CD14-positive monocyte (primary cell): ENCODE measurements around the gene AFM. TPM values are rescaled to one million over a fixed set of nuclear protein-coding genes. Genes with fewer than 3 reads are reported as not detected.

Source experiments
- DNase-seq, 3 donors: peaks; one replicate each; pipeline ENCODE4 v3.0.0-alpha.2; 2011 to 2022
- H2AFZ ChIP-seq: 2 replicates; pipeline ENCODE4 v1.6.0; 2012; ENCODE audit warnings: mild to moderate bottlenecking, low read depth, low read length, inconsistent platforms; ENCODE audit not compliant: insufficient read depth, poor library complexity, severe bottlenecking
- H3K27ac ChIP-seq, 2 donors: 1 replicate in 1 of 2; 2 replicates in 1 of 2; pipeline ENCODE4 v1.5.1; 2012 to 2013; ENCODE audit warnings: low read length in 2 of 2, control low read depth in 1 of 2, inconsistent platforms in 1 of 2, low read depth in 1 of 2, mild to moderate bottlenecking in 1 of 2
- H3K27me3 ChIP-seq, 2 donors: one replicate each; pipeline versions ENCODE4 v1.6.0 to v1.6.1; 2011 to 2013; ENCODE audit warnings: low read length in 2 of 2; ENCODE audit not compliant: control insufficient read depth in 2 of 2, insufficient read depth in 2 of 2
- H3K36me3 ChIP-seq, 2 donors: replicated peaks in 1 of 2; 1 replicate in 1 of 2; 2 replicates in 1 of 2; pipeline versions ENCODE4 v1.5.1 to v1.6.1; 2012 to 2013; ENCODE audit warnings: low read length in 2 of 2, control low read depth in 1 of 2, inconsistent platforms in 1 of 2, mild to moderate bottlenecking in 1 of 2; ENCODE audit not compliant: insufficient read depth in 2 of 2, control insufficient read depth in 1 of 2
- H3K4me1 ChIP-seq, 2 donors: 1 replicate in 1 of 2; 2 replicates in 1 of 2; pipeline versions ENCODE4 v1.5.1 to v1.6.1; 2012 to 2013; ENCODE audit warnings: low read length in 2 of 2, control low read depth in 1 of 2, inconsistent platforms in 1 of 2, mild to moderate bottlenecking in 1 of 2, moderate library complexity in 1 of 2; ENCODE audit not compliant: insufficient read depth in 2 of 2, control insufficient read depth in 1 of 2
- H3K4me2 ChIP-seq: replicated peaks from 2 replicates; pipeline ENCODE3; 2012; ENCODE audit warnings: low read length, moderate library complexity, mild to moderate bottlenecking; ENCODE audit not compliant: poor library complexity, severe bottlenecking; ENCODE audit errors: extremely low read depth
- H3K4me3 ChIP-seq, 3 experiments: fragments of 200-600 bp in 1 of 3; sonication (generic) in 1 of 3; replicated peaks in 1 of 3; 1 replicate in 2 of 3; 2 replicates in 1 of 3; pipeline ENCODE4 v1.5.1; 2011 to 2013; ENCODE audit warnings: low read length in 3 of 3, mild to moderate bottlenecking in 3 of 3, control low read depth in 2 of 3, low read depth in 2 of 3, inconsistent platforms in 1 of 3, moderate library complexity in 1 of 3
- H3K79me2 ChIP-seq: 2 replicates; pipeline ENCODE4 v1.6.0; 2012; ENCODE audit warnings: mild to moderate bottlenecking, control low read depth, inconsistent platforms, low read length, moderate library complexity; ENCODE audit not compliant: insufficient read depth
- H3K9ac ChIP-seq: 2 replicates; pipeline ENCODE4 v1.6.0; 2017; ENCODE audit warnings: low read length, mild to moderate bottlenecking; ENCODE audit not compliant: insufficient read depth, poor library complexity, severe bottlenecking
- H3K9me3 ChIP-seq, 2 donors: replicated peaks in 1 of 2; 1 replicate in 1 of 2; 2 replicates in 1 of 2; pipeline versions ENCODE4 v1.5.1 to v1.6.1; 2012 to 2013; ENCODE audit warnings: low read length in 2 of 2, control low read depth in 1 of 2; ENCODE audit not compliant: control insufficient read depth in 1 of 2, insufficient read depth in 1 of 2
- H4K20me1 ChIP-seq: 2 replicates; pipeline ENCODE4 v1.6.0; 2012; ENCODE audit warnings: mild to moderate bottlenecking, low read length, control low read depth, moderate library complexity; ENCODE audit not compliant: insufficient read depth
- H3K27ac Mint-ChIP-seq, 7 donors: one replicate each; pipeline ENCODE4 v1.8.0; 2020; ENCODE audit warnings: mild to moderate bottlenecking in 7 of 7, mixed read lengths in 7 of 7, moderate library complexity in 6 of 7, inconsistent platforms in 2 of 7
- H3K27me3 Mint-ChIP-seq, 3 donors: one replicate each; pipeline ENCODE4 v1.8.0; 2021 to 2022; ENCODE audit warnings: low read depth in 3 of 3, mild to moderate bottlenecking in 3 of 3, mixed read lengths in 3 of 3, moderate library complexity in 3 of 3, inconsistent platforms in 1 of 3
- H3K36me3 Mint-ChIP-seq, 2 donors: one replicate each; pipeline ENCODE4 v1.8.0; 2020; ENCODE audit warnings: mixed read lengths in 2 of 2, inconsistent platforms in 1 of 2, mild to moderate bottlenecking in 1 of 2
- H3K4me1 Mint-ChIP-seq: one replicate; pipeline ENCODE4 v1.8.0; 2020; ENCODE audit warnings: mild to moderate bottlenecking, mixed read lengths
- H3K4me3 Mint-ChIP-seq, 2 donors: one replicate each; pipeline ENCODE4 v1.8.0; 2020; ENCODE audit warnings: mild to moderate bottlenecking in 2 of 2, mixed read lengths in 2 of 2, moderate library complexity in 1 of 2
- H3K9me3 Mint-ChIP-seq, 7 donors: one replicate each; pipeline ENCODE4 v1.8.0; 2020 to 2022; ENCODE audit warnings: mixed read lengths in 7 of 7, mild to moderate bottlenecking in 6 of 7, moderate library complexity in 6 of 7, inconsistent platforms in 2 of 7
- WGBS: methylation state at CpG from one replicate; pipeline ENCODE4 v1.1.5; 2013; ENCODE audit warnings: missing lambda C conversion rate; ENCODE audit not compliant: insufficient coverage; 5-methylcytosine and 5-hydroxymethylcytosine counted together
- intact Hi-C, 2 donors: fragments of 100-400 bp; cut with micrococcal nuclease; formaldehyde crosslinking; loops; one replicate each; pipeline versions ENCODE4 v1.15.0 to v1.15.1; 2023
- polyA plus RNA-seq, 3 donors: library from polyadenylated mRNA; depleted of rRNA in 1 of 3; unstranded in 2 of 3; stranded (reverse) in 1 of 3; fragments of 300-500 nt in 2 of 3; fragments of >200 nt in 1 of 3; fragmentation: Illumina TruSeq in 2 of 3; gene quantifications; 1 replicate in 2 of 3; 2 replicates in 1 of 3; pipeline ENCODE4 v1.2.3, GENCODE V29; 2012 to 2021
- TF ChIP-seq, protein P1 (sequence below): fragments of 200-600 bp; IDR thresholded peaks from one replicate; pipeline ENCODE4 v1.8.0; 2022; ENCODE audit warnings: antibody characterized with exemption, mild to moderate bottlenecking

AFM gene
- polyA plus RNA-seq, 3 donors = not detected

DNA sequence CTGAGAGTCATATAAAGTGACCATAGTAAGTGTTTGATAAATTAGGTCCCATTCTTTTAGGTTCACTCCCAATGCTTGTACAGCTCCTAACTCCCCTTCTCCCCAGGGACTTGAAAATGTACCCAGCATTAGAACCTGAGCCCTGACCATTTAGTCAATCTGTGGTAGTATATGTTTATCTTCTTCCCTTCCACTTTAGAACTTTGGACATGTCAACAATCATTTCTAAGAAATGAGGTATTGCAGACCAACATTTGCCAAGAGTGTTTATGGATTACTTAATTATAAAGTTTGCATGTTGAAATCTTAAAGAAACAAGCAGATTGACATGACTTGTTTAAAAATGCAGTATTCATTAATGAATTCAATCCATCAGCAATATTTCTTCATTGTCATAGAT, 26.0 kb downstream of the AFM start:
- Histone ChIP-seq H3K4me3 (no peak overlapping the region), H3K27ac (no peak overlapping the region), H3K27me3 (no peaks in the 10 kb centered on the region), H3K9me3 (no peaks in the 10 kb centered on the region), H3K4me1 (no peaks in the 10 kb centered on the region), H2AFZ (no peak overlapping the region), H3K36me3 (no peaks in the 10 kb centered on the region), H3K79me2 (no peaks in the 10 kb centered on the region), H3K9ac (no peak overlapping the region), H4K20me1 (no peaks in the 10 kb centered on the region), H3K4me2 (no peak overlapping the region)
- Mint-ChIP-seq H3K27ac (no peak overlapping the region), H3K4me1 (no peaks in the 10 kb centered on the region), H3K4me3 (no peak overlapping the region), H3K27me3 (peaks cover 0 to 2% (median 2%) of the 10 kb centered on the region in 3 donors), H3K9me3 (peaks cover 0 to 2% (median 0%) of the 10 kb centered on the region in 7 donors), H3K36me3 (no peaks in the 10 kb centered on the region)
- intact Hi-C loops = no loop called here
- no peak for DNase-seq
- TF ChIP-seq, protein P1, sequence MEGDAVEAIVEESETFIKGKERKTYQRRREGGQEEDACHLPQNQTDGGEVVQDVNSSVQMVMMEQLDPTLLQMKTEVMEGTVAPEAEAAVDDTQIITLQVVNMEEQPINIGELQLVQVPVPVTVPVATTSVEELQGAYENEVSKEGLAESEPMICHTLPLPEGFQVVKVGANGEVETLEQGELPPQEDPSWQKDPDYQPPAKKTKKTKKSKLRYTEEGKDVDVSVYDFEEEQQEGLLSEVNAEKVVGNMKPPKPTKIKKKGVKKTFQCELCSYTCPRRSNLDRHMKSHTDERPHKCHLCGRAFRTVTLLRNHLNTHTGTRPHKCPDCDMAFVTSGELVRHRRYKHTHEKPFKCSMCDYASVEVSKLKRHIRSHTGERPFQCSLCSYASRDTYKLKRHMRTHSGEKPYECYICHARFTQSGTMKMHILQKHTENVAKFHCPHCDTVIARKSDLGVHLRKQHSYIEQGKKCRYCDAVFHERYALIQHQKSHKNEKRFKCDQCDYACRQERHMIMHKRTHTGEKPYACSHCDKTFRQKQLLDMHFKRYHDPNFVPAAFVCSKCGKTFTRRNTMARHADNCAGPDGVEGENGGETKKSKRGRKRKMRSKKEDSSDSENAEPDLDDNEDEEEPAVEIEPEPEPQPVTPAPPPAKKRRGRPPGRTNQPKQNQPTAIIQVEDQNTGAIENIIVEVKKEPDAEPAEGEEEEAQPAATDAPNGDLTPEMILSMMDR = no peak

DNA sequence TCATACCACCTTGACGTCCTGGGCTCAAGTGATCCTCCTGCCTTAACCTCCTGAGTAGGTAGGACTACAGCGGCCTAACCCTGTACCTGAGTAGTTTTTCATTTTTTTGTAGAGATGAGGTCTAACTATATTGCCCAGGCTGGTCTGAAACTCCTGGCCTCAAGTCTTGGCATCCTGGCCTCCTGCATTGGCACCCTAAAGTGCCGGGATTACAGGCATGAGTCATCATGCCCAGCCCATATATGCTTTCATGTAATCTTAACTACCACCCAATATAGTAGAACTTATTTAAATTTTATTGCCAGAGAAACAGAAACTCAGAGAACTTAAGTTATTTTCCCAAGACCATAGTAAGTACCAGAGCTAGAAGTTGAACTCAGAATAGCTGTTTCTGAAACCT, 27.1 kb downstream of the AFM start:
- H3K9ac ChIP-seq = no peak overlapping the region
- Mint-ChIP-seq H3K27ac (no peak overlapping the region), H3K27me3 (peaks cover 0 to 2% (median 0%) of the 10 kb centered on the region in 3 donors), H3K9me3 (peaks cover 0 to 2% (median 0%) of the 10 kb centered on the region in 7 donors), H3K4me1 (no peaks in the 10 kb centered on the region), H3K4me3 (no peak overlapping the region), H3K36me3 (no peaks in the 10 kb centered on the region)
- H4K20me1 ChIP-seq = no peaks in the 10 kb centered on the region
- TF ChIP-seq, protein P1 = no peak
- no peak overlapping the region for H3K4me2 ChIP-seq
- no peaks in the 10 kb centered on the region for H3K9me3 ChIP-seq
- 80% methylated on average over 2 of the region's 3 CpGs for WGBS
- no peak overlapping the region for H3K27ac ChIP-seq
- H3K4me1 ChIP-seq = no peaks in the 10 kb centered on the region
- H2AFZ ChIP-seq = no peak overlapping the region
- no peak overlapping the region for H3K4me3 ChIP-seq
- intact Hi-C loops = no loop called here
- DNase-seq = no peak
- H3K79me2 ChIP-seq = no peaks in the 10 kb centered on the region
- H3K27me3 ChIP-seq = no peaks in the 10 kb centered on the region
- H3K36me3 ChIP-seq = no peaks in the 10 kb centered on the region
